Stimulated activated CD4-positive, alpha-beta T cell treated with anti-CD3 and anti-CD28 coated beads, Interleukin-4, amount 100 ng/mL, for 1 hour (primary cell): ENCODE results near the gene PROC.

Experiments used
- DNase-seq: peaks from one replicate; pipeline ENCODE4 v3.0.0-alpha.2; 2020

Gene PROC

GRCh38 chr2:127418300-127419111 is at the start of gene PROC:
TSS of gene PROC (plus strand) at chr2:127418427. CDS start at chr2:127419943, 1,516 bp downstream.
- DNase-seq = no peak

- DNase-seq = no peak
Measured at GRCh38 chr2:127370010-127370409, 48.2 kb upstream of the PROC start.

GRCh38 chr2:127371037-127371436 is 47.2 kb upstream of the PROC start:
- no peak for DNase-seq

GRCh38 chr2:127373362-127374083 is 44.7 kb upstream of the PROC start:
- DNase-seq = no peak

GRCh38 chr2:127376257-127376656 is 42.0 kb upstream of the PROC start:
- no peak for DNase-seq

GRCh38 chr2:127377262-127377661 is 41.0 kb upstream of the PROC start:
- DNase-seq = no peak

GRCh38 chr2:127378720-127379119 is 39.5 kb upstream of the PROC start:
- no peak for DNase-seq

- no peak for DNase-seq
Measured at GRCh38 chr2:127379712-127380355, 38.4 kb upstream of the PROC start.

- DNase-seq = peak; percentile 34
Measured at GRCh38 chr2:127381762-127382161, 36.5 kb upstream of the PROC start.

- no peak for DNase-seq
Measured at GRCh38 chr2:127382831-127383230, 35.4 kb upstream of the PROC start.

GRCh38 chr2:127384529-127384928 is 33.7 kb upstream of the PROC start:
- no peak for DNase-seq

GRCh38 chr2:127386246-127386645 is 32.0 kb upstream of the PROC start:
- no peak for DNase-seq

GRCh38 chr2:127386764-127387654 is 31.2 kb upstream of the PROC start:
- DNase-seq = peak; percentile 78

GRCh38 chr2:127387655-127388422 is 30.4 kb upstream of the PROC start, which contains the start of gene MAP3K2:
TSS of gene MAP3K2 (minus strand) at chr2:127387975. CDS start at chr2:127343129, 44,846 bp downstream.
- DNase-seq = peak; percentile 97

- no peak for DNase-seq
Measured at GRCh38 chr2:127388423-127389164, 29.6 kb upstream of the PROC start.

GRCh38 chr2:127389778-127390435 is 28.3 kb upstream of the PROC start:
- no peak for DNase-seq

- DNase-seq = no peak
Measured at GRCh38 chr2:127392133-127392827, 25.9 kb upstream of the PROC start.

- no peak for DNase-seq
Measured at GRCh38 chr2:127392828-127393578, 25.2 kb upstream of the PROC start.

GRCh38 chr2:127394492-127394891 is 23.7 kb upstream of the PROC start:
- no peak for DNase-seq
